Hepatocyte (in vitro differentiated cells): Measurements from ENCODE around the gene THRA.

Source experiments
- CTCF ChIP-seq: fragments of 200-600 bp; sonication (generic); IDR thresholded peaks from 2 replicates; pipeline ENCODE4 v1.5.1; 2016; ENCODE audit warnings: antibody characterized with exemption, mild to moderate bottlenecking; ENCODE audit not compliant: poor library complexity
- EZH2 ChIP-seq: fragments of 200-600 bp; sonication (generic); IDR thresholded peaks from 2 replicates; pipeline ENCODE4 v1.6.1; 2016; ENCODE audit warnings: antibody characterized with exemption, mild to moderate bottlenecking, borderline replicate concordance
- EZH2phosphoT487 ChIP-seq: fragments of 200-600 bp; sonication (generic); IDR thresholded peaks from one replicate; pipeline ENCODE4 v1.6.1; 2018; ENCODE audit warnings: antibody characterized with exemption, mild to moderate bottlenecking, low read depth, moderate library complexity; ENCODE audit not compliant: unreplicated experiment, severe bottlenecking

GRCh38 chr17:40139566-40140058, 76.8 kb downstream of the THRA start:
- no peak for TF ChIP-seq CTCF
- TF ChIP-seq EZH2phosphoT487: no peak
- no peak for TF ChIP-seq EZH2
